ENCODE measurements around the gene CDH13. TPM values are rescaled to one million over a fixed set of nuclear protein-coding genes. Genes with fewer than 3 reads are reported as not detected.

The CDH13 gene
- total RNA-seq, 2 experiments from 2014 or later, result not detected

DNA sequence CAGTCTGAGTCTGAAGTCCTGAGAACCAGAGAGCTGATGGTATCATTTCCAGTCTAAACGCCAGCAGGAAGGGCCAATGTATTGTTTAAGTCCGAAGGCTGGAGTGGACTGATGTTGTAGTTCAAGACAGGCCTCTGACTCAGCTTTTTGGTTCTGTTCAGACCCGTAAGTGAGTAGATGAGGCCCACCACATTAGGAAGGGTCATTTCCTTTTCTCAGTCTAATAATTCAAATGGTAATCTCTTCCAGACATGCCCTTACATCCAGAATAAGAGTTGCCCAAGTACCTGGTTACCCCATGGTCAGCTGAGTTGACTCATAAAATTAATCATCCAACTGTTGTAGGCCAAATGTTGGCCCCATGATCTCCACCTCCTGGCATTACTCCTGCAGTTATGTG is 738.4 kb downstream of the CDH13 start:
- Histone ChIP-seq H3K4me1 (ENCODE audit: insufficient read depth, low read length, poor library complexity, severe bottlenecking) (no peaks in the 10 kb centered on the region), H3K4me2 (ENCODE audit: low read length) (no peak overlapping the region), H3K9me2 (ENCODE audit: insufficient read depth, low read length) (no peaks in the 10 kb centered on the region), H3K36me3 (ENCODE audit: insufficient read depth, low read length) (no peaks in the 10 kb centered on the region), H3K79me2 (ENCODE audit: insufficient read depth, low read depth, low read length) (no peaks in the 10 kb centered on the region), H2AFZ (ENCODE audit: low read length) (no peak overlapping the region), H3K4me3 (ENCODE audit: low read depth, low read length, poor library complexity, severe bottlenecking) (no peak overlapping the region), H4K20me1 (ENCODE audit: insufficient read depth, low read length) (no peaks in the 10 kb centered on the region), H3K27ac (ENCODE audit: low read depth, low read length, poor library complexity, severe bottlenecking) (no peak overlapping the region), H3K9me3 (ENCODE audit: low read length) (no peaks in the 10 kb centered on the region)
- intact Hi-C loops (cut with micrococcal nuclease; ENCODE audit: unreplicated experiment), result no loop called here
- TF ChIP-seq, protein P1, sequence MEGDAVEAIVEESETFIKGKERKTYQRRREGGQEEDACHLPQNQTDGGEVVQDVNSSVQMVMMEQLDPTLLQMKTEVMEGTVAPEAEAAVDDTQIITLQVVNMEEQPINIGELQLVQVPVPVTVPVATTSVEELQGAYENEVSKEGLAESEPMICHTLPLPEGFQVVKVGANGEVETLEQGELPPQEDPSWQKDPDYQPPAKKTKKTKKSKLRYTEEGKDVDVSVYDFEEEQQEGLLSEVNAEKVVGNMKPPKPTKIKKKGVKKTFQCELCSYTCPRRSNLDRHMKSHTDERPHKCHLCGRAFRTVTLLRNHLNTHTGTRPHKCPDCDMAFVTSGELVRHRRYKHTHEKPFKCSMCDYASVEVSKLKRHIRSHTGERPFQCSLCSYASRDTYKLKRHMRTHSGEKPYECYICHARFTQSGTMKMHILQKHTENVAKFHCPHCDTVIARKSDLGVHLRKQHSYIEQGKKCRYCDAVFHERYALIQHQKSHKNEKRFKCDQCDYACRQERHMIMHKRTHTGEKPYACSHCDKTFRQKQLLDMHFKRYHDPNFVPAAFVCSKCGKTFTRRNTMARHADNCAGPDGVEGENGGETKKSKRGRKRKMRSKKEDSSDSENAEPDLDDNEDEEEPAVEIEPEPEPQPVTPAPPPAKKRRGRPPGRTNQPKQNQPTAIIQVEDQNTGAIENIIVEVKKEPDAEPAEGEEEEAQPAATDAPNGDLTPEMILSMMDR (conservative IDR thresholded peaks at IDR 0.05; ENCODE audit: low read length), result no peak
- no peak for TF ChIP-seq EZH2phosphoT487 (IDR thresholded peaks at IDR 0.05; ENCODE audit: borderline replicate concordance, low read depth, low read length)
- POLR2A ChIA-PET, result no interaction called here
- CTCF ChIA-PET (ENCODE audit: unreplicated experiment), result no interaction called here
- DNase-seq (ENCODE audit: low spot score), result no peak
- no TSS peak for BruUV-seq (replicated peaks)

DNA sequence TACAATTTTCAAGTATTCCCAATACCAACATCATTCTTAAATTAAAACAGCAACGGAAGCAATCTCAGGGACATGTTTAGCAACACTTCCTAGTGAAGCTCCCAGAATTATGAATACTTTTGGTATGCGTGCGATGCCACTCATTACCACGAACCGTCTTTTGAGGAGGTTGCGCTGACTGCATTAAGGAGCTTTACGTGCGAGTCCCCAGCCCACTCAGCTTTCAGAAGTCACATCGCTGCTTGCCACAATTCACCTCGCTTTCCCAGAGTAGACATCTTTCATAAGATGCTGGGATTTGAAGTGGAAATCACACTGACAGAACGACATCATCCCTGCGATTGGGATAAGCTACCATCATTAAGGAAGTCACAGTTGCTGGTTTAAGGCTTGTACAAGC is 739.5 kb downstream of the CDH13 start:
- no peak for TF ChIP-seq EZH2phosphoT487 (IDR thresholded peaks at IDR 0.05; ENCODE audit: borderline replicate concordance, low read depth, low read length)
- TF ChIP-seq, protein P1 (conservative IDR thresholded peaks at IDR 0.05; ENCODE audit: low read length), result no peak

GRCh38 chr16:83374979-83375378 is 748.2 kb downstream of the CDH13 start:
- ChIA-PET CTCF (ENCODE audit: unreplicated experiment) (no interaction called here), POLR2A (interaction anchor here (1.2 kb wide), 1 partner anchor 11 kb away, joined by 3 read pairs; no protein-coding TSS in a partner anchor)
- no TSS peak for BruUV-seq (replicated peaks)
- Histone ChIP-seq H3K9me2 (ENCODE audit: insufficient read depth, low read length) (no peaks in the 10 kb centered on the region), H3K4me2 (ENCODE audit: low read length) (no peak overlapping the region), H3K79me2 (ENCODE audit: insufficient read depth, low read depth, low read length) (no peaks in the 10 kb centered on the region), H3K9me3 (ENCODE audit: low read length) (no peaks in the 10 kb centered on the region), H3K36me3 (ENCODE audit: insufficient read depth, low read length) (no peaks in the 10 kb centered on the region), H4K20me1 (ENCODE audit: insufficient read depth, low read length) (no peaks in the 10 kb centered on the region), H3K27ac (ENCODE audit: low read depth, low read length, poor library complexity, severe bottlenecking) (no peak overlapping the region), H3K4me1 (ENCODE audit: insufficient read depth, low read length, poor library complexity, severe bottlenecking) (no peaks in the 10 kb centered on the region), H3K4me3 (ENCODE audit: low read depth, low read length, poor library complexity, severe bottlenecking) (no peak overlapping the region), H2AFZ (ENCODE audit: low read length) (no peak overlapping the region)
- intact Hi-C loops (cut with micrococcal nuclease; ENCODE audit: unreplicated experiment), result no loop called here
- TF ChIP-seq, protein P1 (conservative IDR thresholded peaks at IDR 0.05; ENCODE audit: low read length), result no peak
- no peak for TF ChIP-seq EZH2phosphoT487 (IDR thresholded peaks at IDR 0.05; ENCODE audit: borderline replicate concordance, low read depth, low read length)
- no peak for DNase-seq (ENCODE audit: low spot score)

More for the DNA sequence above, 739.5 kb downstream of the CDH13 start:
- no peak for DNase-seq (ENCODE audit: low spot score)
- Histone ChIP-seq H3K9me2 (ENCODE audit: insufficient read depth, low read length) (no peaks in the 10 kb centered on the region), H3K36me3 (ENCODE audit: insufficient read depth, low read length) (no peaks in the 10 kb centered on the region), H3K4me1 (ENCODE audit: insufficient read depth, low read length, poor library complexity, severe bottlenecking) (no peaks in the 10 kb centered on the region), H3K9me3 (ENCODE audit: low read length) (no peaks in the 10 kb centered on the region), H3K4me2 (ENCODE audit: low read length) (no peak overlapping the region), H2AFZ (ENCODE audit: low read length) (no peak overlapping the region), H3K27ac (ENCODE audit: low read depth, low read length, poor library complexity, severe bottlenecking) (no peak overlapping the region), H3K79me2 (ENCODE audit: insufficient read depth, low read depth, low read length) (no peaks in the 10 kb centered on the region), H3K4me3 (ENCODE audit: low read depth, low read length, poor library complexity, severe bottlenecking) (no peak overlapping the region), H4K20me1 (ENCODE audit: insufficient read depth, low read length) (no peaks in the 10 kb centered on the region)
- ChIA-PET POLR2A (no interaction called here), CTCF (ENCODE audit: unreplicated experiment) (no interaction called here)
- no TSS peak for BruUV-seq (replicated peaks)
- intact Hi-C loops (cut with micrococcal nuclease; ENCODE audit: unreplicated experiment), result no loop called here

Measured in OCI-LY7 (cell line).